Measurements from ENCODE around the gene TECTA.

TECTA gene, protein sequence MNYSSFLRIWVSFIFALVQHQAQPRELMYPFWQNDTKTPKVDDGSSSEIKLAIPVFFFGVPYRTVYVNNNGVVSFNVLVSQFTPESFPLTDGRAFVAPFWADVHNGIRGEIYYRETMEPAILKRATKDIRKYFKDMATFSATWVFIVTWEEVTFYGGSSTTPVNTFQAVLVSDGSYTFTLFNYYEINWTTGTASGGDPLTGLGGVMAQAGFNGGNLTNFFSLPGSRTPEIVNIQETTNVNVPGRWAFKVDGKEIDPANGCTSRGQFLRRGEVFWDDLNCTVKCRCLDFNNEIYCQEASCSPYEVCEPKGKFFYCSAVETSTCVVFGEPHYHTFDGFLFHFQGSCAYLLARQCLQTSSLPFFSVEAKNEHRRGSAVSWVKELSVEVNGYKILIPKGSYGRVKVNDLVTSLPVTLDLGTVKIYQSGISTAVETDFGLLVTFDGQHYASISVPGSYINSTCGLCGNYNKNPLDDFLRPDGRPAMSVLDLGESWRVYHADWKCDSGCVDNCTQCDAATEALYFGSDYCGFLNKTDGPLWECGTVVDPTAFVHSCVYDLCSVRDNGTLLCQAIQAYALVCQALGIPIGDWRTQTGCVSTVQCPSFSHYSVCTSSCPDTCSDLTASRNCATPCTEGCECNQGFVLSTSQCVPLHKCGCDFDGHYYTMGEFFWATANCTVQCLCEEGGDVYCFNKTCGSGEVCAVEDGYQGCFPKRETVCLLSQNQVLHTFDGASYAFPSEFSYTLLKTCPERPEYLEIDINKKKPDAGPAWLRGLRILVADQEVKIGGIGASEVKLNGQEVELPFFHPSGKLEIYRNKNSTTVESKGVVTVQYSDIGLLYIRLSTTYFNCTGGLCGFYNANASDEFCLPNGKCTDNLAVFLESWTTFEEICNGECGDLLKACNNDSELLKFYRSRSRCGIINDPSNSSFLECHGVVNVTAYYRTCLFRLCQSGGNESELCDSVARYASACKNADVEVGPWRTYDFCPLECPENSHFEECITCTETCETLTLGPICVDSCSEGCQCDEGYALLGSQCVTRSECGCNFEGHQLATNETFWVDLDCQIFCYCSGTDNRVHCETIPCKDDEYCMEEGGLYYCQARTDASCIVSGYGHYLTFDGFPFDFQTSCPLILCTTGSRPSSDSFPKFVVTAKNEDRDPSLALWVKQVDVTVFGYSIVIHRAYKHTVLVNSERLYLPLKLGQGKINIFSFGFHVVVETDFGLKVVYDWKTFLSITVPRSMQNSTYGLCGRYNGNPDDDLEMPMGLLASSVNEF (N-terminal part only)
- total RNA-seq, result 0.26 to 0.66 reads per million in 2 experiments

DNA sequence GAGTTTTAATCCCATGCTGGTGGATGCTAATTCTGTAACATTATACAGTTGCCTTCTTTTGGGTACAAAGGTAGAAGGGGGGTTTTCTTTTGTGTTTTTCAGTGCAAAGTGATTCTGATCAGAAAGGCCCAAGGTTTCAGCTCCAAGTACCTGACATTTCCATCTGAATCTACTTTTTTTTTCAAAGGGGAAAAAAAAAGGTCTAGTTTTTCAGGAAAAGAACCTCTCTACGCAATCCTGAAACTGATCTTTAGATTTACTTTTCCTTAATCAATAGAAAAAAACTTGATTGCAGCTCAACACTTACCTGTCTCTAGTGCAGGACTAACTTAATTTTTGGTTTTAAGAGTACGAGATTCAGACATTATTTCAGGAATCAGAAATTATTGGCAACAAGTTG is at the start of gene TECTA:
TSS of gene TECTA (plus strand) at position 301 of the 400 bp plus-strand sequence. CDS start 1,423 bp downstream, outside the sequence.
- DNase-seq (ENCODE audit: low read depth), result no peak

DNA sequence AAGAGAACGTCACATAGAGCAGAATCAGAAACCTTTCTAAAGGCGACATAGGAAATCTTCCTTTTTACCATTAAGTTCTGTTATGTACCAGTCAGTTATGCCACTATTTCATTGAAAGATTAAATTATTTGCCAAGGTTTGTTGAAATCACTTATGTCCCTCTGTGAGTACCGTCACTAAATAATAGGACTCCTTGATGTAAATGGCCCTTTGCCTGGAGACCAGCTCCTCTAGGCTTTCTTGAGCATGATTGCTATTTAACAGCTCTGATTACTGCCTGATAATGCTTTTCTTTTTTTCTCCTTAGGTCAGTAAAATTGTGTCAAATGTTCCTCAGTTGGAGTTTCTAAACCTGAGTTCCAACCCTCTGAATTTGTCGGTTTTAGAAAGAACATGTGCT is 47.8 kb upstream of the TECTA start:
- DNase-seq (ENCODE audit: low read depth), result no peak

DNA sequence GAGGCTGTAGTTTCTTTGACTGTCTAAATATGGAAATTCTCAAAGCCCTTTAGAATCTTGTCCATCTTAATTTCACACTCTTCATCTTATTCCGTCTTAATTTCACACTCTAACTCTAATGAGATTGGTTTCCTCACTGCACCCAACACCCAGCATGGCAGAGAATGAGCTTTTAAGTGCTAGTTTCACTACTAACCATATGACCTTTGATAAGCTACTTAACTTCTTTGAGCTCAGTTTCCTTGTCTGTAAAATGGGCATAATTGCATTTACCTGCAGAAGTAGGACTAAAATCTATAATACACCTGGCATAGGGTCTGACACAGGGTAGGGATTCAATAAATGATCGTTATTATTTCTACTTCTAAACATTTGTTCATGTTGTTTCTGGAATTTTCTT is 46.8 kb upstream of the TECTA start:
- DNase-seq (ENCODE audit: low read depth), result no peak

DNA sequence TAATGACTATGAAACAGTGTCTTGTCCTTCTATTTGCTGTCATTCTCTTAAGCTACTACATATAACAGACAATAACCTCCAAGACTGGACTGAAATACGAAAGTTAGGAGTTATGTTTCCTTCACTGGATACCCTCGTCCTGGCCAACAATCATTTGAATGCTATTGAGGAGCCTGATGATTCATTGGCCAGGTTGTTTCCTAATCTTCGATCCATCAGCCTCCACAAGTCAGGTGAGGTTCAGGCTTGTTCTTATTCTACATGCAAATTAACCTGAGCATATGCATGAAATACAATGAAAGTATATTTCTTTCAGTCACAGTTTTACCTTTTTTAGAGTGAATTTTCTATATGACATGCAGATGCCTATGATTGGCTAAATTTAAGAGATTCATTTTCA is 46.0 kb upstream of the TECTA start:
- no peak for DNase-seq (ENCODE audit: low read depth)

DNA sequence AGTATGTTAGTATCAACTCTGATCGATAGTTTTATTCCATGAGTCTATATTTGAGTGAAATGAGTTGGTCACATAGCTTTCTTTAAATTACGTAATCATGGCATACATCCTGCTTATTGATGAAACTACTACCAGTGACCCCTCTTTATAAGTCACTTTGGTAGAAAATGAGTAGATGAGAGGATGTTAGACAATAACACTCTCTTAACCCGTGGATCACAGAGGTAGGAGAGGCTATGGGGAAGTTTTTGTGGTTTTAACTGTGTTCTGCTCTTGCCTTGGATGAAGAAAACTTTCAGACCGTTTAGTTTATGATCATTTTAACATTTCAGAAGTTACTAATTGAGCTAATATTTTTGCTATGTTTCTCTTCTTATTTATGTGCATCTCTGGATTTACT is 43.1 kb upstream of the TECTA start:
- no peak for DNase-seq (ENCODE audit: low read depth)

DNA sequence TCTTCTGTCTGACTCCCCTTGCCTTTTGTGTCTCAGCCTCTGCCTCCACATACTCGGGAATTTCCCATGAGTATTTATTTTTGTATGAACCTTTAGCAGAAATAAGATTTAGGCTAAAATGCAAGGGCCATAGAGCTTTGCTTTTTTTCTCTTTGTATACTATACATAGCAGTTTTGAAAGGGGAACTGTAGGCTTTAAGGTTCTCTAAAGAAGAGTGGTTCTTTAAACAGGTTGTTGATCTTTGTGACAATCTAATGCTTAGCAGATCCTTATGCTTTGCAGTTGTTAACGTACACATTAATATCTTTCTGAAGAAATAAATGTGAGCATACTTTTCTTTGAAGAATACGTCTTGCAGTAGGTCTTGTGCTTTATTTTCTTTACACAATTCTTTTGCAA is 42.1 kb upstream of the TECTA start:
- DNase-seq (ENCODE audit: low read depth), result no peak

DNA sequence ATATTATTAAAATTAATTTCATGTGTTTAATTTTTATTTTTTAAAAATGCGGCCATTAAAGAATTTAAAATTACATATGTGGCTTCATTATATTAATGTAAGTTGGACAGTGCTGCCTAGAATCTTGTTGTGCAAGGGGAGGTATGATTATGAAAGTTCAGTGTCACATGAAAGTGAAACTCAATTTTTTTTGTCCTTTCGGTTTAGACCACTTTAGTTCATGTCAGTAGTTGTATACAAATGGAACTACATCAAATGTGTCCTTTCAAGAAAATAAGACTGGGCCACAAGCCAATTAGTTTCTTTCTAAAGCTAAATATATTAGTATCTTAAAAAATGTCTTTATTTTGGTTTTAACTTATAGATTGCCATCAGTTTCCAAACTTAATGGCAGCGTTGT is 41.4 kb upstream of the TECTA start:
- no peak for DNase-seq (ENCODE audit: low read depth)

DNA sequence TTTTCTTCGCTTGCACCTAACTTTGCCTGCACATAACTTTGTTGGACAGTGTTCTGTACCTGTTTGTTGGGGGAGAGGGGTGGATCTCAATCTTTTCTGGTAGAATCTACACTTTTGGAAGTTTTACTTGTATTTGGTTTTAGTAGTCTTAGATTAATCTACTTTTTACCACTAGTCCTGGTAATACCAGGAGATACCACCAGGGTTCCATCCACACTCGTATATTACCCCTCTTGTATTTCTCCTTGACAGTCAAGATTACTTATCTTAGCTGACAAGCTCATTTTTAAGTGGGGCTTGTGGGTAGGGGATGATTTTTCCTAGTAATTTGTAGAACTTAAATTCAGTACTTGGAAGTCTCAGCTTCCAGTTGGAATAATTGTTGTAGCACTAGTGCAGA is 37.3 kb upstream of the TECTA start:
- no peak for DNase-seq (ENCODE audit: low read depth)

DNA sequence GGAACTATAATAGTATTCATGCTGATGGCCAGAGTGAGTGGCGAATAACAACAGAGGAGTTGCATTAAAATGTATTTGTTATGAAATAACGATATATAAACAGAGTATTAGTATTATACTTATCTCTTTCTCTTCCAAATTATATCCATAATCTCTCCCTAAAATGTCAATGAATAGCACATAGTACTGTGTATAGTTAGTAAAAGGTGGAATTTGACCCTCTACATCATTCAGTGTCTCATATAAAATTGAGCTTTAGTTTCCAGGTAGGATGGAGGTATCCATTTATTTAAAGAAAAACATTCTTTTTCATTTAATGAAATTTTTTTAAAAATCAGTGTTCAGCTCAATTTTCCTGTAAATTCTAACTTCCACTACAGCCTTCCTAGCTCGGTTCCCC is 34.4 kb upstream of the TECTA start:
- DNase-seq (ENCODE audit: low read depth), result no peak

DNA sequence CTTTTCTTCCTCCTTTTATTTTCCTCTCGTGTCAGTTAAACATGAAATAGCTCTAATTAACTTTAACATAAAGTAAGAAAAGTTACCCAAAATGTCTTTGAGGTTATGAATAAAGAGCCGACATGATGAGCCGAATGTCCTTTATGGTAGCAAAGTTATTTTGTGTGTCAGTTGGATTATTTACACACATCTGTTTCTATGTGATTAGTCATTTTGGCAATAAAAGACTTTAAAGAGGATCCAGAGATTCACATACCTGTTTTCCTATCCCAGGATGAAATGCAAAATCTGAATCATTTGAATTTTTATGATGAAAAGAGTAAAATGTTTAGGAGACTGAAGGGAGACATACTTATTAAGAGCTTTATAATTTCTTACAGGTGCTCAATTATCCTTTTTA is 34.0 kb upstream of the TECTA start:
- no peak for DNase-seq (ENCODE audit: low read depth)

DNA sequence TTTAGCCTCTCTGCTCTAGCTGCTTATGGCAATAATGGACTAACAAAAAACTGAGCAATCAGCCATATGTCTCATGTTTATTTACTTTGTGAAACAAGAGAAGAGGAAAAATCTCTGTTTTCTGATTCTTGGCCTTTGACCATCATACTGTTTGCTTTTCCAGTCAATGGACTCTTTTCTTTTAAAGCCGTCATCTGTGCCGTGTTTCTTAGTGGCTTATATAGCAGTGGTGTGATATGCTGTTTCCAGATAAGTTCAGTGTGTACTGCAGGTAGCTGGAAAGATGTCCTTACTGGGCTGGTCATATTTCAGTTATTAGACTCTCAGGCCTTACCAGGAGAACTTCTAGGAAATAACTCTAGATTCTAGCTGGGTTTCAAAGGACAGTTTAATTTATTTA is 33.6 kb upstream of the TECTA start:
- DNase-seq (ENCODE audit: low read depth), result no peak

DNA sequence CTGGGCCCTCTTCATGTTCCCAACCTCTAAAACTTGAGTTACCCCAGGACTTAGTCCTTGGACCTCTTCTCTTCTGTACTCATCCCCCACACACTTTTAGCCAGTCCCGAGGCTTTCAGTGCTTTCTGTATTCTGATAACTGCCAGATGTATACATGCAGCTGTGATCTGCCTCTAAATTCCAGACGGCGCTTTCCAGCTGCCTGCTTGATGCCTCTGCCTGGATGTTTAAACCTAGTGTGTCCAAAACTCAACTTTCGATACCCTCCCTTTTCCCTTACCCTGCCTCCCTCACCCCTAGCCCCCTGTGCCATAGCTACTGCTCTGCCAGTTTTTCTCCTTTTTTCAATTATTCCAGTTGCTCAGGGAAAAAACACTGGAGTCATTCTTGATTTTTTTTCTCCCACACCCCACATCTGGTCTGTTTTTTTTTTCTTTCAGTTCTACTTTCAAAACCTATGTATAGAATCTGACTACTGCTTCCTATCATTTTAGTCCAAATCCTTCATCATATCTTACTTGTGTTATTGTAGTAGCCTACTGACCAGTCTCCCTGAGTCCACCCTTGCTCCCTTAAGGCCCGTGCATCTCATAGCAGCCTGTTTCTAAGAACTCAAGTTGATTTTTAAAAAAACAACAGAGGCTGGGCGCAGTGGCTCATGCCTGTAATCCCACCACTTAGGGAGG is 32.9 kb upstream of the TECTA start:
- no peak for DNase-seq (ENCODE audit: low read depth)

DNA sequence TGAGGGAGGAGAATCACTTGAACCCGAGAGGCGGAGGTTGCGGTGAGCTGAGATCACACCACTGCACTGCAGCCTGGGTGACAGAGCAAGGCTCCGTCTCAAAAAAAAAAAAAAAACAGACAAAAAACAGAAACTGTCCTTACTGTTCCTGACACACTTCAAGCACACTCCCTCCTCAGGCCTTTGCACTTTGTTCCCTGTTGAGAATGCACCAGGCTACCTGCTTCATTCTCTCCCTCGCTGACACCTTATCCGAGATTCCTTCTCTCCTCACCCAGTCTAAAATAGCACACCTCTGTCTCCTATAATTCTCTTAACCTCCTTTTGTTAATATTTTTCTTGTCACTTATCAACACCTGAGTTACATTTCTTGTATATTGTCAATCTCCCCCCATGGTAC is 32.3 kb upstream of the TECTA start:
- no peak for DNase-seq (ENCODE audit: low read depth)

DNA sequence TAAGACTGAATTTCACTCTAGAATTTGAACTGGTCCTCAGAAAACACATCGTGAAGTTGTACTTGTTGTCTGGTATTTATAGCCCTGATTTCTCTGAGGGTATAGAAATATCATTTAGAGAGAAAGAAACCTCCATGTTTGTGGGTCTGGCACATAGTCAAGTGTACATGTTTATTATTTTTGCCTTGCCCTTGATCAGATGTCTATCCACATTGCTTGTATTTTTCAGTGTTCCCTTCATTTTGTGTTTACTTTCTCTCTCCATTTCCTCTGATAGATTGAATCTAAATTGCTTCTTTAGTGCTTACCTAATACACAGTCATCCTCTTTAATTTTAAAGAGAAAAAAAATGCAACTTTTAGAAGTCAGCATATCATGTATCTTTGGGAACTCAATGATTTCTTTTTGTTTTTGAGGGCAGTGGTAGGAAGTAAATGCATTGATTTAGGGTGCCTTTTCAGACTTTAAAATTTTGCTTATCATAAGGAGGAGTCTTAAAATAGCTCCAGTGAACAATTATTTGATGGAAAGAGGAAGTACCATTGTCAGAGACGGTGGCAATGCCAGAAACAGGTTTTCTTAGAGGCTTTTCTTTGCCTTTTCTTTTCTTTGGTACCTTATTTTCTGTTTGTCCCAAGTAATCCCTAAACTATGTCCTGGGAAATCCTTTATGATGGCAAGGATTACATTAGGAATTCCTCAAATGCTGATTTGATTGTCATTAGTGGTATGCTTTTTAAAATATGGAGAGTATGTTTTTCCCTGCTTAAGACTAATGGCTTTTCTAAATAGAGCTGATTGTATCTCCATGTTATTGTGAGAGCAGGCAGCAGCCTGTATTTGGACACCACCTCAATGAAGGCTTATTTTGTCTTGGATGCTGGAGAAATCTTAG is 29.8 kb upstream of the TECTA start:
- DNase-seq (ENCODE audit: low read depth), result no peak

DNA sequence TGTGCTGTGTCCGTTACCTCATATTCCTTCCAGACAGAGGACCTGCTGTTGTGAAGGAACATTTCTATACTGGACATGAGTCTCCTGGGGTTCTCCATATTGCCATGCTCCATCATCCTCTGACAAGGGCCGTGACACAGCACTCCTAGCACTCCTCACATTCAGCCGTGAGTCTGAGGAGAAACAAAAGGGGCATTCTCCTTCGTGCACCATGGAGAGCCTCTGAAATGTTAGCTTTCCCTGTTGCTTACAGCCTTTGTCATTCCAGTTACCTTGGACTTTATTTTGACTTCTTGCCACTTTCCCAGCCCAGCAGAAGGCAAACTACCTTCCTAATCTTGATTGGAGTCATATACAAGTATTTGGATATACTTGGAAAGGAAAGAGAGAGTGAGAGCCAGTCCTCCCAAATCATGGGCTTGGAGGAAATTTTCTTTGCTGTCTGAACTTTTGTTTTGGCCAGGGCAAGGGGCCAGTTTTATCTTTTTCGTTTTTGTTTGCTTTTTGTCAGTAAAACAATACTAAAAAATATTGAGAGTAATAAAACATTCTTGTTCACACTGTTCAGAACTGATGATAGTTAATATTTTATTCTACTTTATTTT is 29.1 kb upstream of the TECTA start:
- DNase-seq (ENCODE audit: low read depth), result no peak

DNA sequence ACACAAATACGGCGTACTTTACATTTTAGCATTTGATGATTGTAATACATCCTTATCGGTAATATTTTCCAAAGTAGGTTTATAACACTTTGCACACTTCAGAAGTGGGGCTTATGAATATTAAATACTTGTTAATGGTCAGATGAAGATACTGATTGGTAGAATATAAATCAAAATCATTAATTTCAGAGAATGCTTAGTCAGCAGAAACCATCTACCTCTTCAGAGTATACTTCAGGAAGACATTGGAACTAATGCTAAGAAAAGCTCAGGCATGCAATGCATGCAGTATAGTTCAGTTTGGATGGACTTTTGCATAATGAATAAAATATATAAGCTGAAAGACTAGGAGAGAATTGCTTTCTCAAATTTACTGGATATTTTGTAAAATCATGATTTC is 19.7 kb upstream of the TECTA start:
- no peak for DNase-seq (ENCODE audit: low read depth)

DNA sequence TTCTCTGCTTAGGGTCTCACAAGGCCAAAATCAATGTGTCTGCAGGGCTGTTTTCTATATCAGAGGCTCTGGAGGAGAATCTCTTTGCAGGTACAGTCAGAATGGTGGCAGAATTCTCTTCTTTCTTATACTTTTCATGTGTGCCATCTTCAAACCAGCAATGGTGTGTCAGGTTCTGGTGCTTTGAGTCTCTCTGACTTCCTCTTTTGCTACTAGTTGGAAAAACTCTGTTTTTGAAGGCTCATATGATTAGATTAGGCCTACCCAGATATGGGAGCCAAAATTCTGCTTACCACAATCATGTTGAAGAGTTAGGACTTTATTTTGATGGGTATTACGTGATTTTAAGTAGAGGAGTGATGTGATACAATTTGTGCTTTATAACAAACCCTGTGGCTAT is 18.8 kb upstream of the TECTA start:
- no peak for DNase-seq (ENCODE audit: low read depth)

DNA sequence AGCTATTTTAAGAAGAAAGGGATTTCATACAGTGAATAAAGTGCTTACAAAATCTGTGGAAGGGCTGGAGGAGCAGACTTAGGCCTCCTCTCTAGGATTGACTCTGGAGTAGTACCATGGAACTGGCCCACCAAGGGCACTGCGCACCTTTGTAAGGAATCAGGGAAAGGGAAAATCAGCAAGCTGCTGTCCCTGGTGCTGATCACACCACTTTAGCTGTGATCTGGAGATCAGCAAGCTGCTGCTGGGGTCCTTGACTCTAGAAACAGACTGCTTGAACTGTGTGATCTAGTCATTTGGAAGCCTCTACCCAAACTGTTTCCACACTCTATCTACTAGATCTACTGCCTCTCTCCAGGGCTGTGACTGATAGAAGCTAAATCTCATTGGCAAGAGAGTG is 18.4 kb upstream of the TECTA start:
- no peak for DNase-seq (ENCODE audit: low read depth)

DNA sequence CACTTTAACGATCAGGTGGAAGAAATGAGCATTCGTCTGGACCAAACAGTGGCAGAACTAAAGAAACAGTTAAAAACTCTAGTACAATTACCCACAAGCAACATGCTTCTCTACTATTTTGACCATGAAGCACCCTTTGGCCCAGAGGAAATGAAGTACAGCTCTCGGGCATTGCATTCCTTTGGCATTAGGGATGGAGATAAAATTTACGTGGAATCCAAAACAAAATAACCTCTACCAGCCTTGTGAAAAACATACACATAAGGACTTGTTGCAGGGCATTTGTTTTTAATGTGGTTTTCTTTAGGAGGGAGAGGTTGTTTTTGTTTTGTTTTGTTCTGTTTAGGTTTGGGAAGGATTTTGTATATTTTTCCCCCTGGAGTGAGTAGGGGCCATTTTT is 14.2 kb upstream of the TECTA start:
- DNase-seq (ENCODE audit: low read depth), result no peak

DNA sequence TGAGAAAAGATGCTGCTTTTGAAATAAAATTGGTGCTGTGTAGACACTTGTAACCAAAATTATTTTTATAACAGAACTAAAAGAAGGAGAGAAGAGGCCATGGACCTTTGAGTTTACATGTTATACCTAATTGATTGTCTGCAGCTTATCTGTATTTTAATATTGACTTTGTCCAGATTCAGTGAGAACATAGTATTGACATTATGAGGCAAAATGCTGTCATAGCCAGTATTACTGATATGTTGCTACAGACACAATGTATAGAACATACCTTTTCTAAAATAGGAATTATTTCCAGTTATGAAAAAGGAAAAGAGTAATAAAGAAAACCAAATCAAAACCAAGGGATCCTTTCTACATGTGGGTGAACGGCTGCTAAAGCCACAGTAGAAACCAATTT is 11.5 kb upstream of the TECTA start:
- no peak for DNase-seq (ENCODE audit: low read depth)

All from T follicular helper cell (primary cell).